Cardiac muscle cell (in vitro differentiated cells and primary cell): Measurements from ENCODE around the gene CASS4. TPM values are rescaled to one million over a fixed set of nuclear protein-coding genes. Genes with fewer than 3 reads are reported as not detected.

ENCODE experiments used
- DNase-seq, 2 donors: peaks; one replicate each; pipeline versions ENCODE4 v3.0.0 to v3.0.0-alpha.2; 2010 to 2017; ENCODE audit warnings: low read depth in 1 of 2, low spot score in 1 of 2
- H3K27ac ChIP-seq: fragments of 200-600 bp; sonication (generic); 2 replicates; pipeline ENCODE4 v1.5.1; 2016
- H3K27me3 ChIP-seq: fragments of 200-600 bp; sonication (generic); 2 replicates; pipeline ENCODE4 v1.6.0; 2016; ENCODE audit warnings: control low read depth
- H3K36me3 ChIP-seq: fragments of 200-600 bp; sonication (generic); 2 replicates; pipeline ENCODE4 v1.5.1; 2016; ENCODE audit warnings: control low read depth
- H3K4me1 ChIP-seq: fragments of 200-600 bp; sonication (generic); 2 replicates; pipeline ENCODE4 v1.8.1; 2017; ENCODE audit warnings: low read depth, mild to moderate bottlenecking, mixed run types
- H3K4me3 ChIP-seq: fragments of 200-600 bp; sonication (generic); 2 replicates; pipeline ENCODE4 v1.5.1; 2016; ENCODE audit warnings: mild to moderate bottlenecking
- H3K9me3 ChIP-seq: fragments of 200-600 bp; sonication (generic); 2 replicates; pipeline ENCODE4 v1.5.1; 2017; ENCODE audit warnings: low read depth, mild to moderate bottlenecking, control low read depth
- polyA plus RNA-seq: library from polyadenylated mRNA; unstranded; fragments of >200 nt; fragmentation: Nextera tagmentation; extraction: Ambion mirVana; gene quantifications from 2 replicates; pipeline ENCODE4 v1.2.1, GENCODE V29; 2016
- total RNA-seq: library from RNA; depleted of rRNA; stranded (reverse); fragments of >200 nt; gene quantifications from 2 replicates; pipeline ENCODE4 v1.2.3, GENCODE V29; 2016
- TF ChIP-seq, protein P1 (sequence below): IDR thresholded peaks from 2 replicates; pipeline ENCODE4 v1.5.1; 2012; ENCODE audit warnings: low read depth, mild to moderate bottlenecking, low read length

Gene CASS4
- total and polyA plus RNA-seq, 2 experiments from 2014 or later = 0.12 TPM; not detected in 1

DNA sequence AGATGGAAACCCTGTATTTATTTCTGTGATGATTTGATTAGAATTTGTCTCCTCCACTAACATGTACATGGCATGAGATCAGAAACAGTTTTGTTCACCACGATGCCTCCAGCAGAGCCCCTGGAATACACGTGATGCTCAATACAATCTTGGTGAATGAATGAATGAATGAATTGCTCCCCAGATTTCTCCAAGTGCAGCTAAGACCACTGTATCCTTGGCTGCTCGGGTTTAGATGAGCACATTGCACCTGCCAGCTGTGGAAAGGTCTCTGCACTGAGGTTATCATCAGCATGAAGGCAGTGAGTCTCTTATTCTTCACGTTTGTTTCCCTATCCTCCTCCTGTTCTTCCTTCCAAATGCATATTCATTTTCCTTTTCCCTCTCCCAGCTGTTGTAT, 17.9 kb downstream of the CASS4 start:
- no peaks in the 10 kb centered on the region for H3K36me3 ChIP-seq
- TF ChIP-seq, protein P1, sequence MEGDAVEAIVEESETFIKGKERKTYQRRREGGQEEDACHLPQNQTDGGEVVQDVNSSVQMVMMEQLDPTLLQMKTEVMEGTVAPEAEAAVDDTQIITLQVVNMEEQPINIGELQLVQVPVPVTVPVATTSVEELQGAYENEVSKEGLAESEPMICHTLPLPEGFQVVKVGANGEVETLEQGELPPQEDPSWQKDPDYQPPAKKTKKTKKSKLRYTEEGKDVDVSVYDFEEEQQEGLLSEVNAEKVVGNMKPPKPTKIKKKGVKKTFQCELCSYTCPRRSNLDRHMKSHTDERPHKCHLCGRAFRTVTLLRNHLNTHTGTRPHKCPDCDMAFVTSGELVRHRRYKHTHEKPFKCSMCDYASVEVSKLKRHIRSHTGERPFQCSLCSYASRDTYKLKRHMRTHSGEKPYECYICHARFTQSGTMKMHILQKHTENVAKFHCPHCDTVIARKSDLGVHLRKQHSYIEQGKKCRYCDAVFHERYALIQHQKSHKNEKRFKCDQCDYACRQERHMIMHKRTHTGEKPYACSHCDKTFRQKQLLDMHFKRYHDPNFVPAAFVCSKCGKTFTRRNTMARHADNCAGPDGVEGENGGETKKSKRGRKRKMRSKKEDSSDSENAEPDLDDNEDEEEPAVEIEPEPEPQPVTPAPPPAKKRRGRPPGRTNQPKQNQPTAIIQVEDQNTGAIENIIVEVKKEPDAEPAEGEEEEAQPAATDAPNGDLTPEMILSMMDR = no peak
- no peak overlapping the region for H3K27ac ChIP-seq
- H3K9me3 ChIP-seq = no peaks in the 10 kb centered on the region
- no peaks in the 10 kb centered on the region for H3K4me1 ChIP-seq
- DNase-seq = no peak
- peaks cover 7% of the 10 kb centered on the region for H3K27me3 ChIP-seq
- H3K4me3 ChIP-seq = no peak overlapping the region

DNA sequence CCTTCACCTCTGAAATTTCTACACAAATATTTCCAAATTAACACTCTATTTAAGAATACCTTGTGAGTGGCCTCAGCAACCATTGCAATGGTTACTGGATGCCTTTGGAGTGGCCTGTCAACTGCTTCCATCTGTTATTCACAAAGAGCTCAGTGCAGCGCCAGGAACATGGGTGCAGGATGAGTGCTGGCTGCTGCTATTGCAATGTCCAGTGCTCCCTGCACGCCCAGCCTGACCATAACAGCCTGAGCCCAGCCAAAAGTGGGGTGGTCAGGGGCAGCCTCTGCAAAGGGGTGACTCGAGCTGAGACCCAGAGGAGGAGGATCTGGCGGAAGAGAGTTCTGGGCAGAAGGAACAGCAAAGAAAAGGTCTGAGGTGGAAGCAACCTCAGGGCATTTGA, 18.4 kb downstream of the CASS4 start:
- DNase-seq = no peak

DNA sequence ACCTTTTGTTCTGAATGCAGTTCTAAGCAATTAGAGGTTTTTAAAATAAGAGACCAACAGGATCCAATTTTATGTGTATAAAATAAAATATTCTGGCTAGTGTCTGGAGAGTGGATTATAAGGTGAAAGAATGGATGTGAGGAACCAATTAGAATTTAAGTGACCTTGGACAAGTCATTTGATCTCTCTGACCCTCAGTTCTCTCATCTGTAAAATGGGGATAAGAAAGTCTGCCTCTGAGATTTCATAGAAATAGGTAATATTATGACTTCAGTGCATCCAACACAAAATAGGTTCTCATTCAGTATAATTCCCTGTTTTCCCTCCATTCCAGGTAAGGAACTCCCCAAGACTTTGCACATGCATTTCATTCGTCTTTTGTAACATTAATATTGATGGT, 18.9 kb downstream of the CASS4 start:
- Histone ChIP-seq H3K4me3 (no peak overlapping the region), H3K27me3 (peaks cover 7% of the 10 kb centered on the region), H3K9me3 (no peaks in the 10 kb centered on the region), H3K36me3 (no peaks in the 10 kb centered on the region), H3K4me1 (no peaks in the 10 kb centered on the region), H3K27ac (no peak overlapping the region)
- no peak for DNase-seq
- TF ChIP-seq, protein P1 = no peak

More for the DNA sequence above, 18.4 kb downstream of the CASS4 start:
- no peaks in the 10 kb centered on the region for H3K36me3 ChIP-seq
- H3K9me3 ChIP-seq = no peaks in the 10 kb centered on the region
- H3K4me3 ChIP-seq = no peak overlapping the region
- H3K27me3 ChIP-seq = peaks cover 7% of the 10 kb centered on the region
- TF ChIP-seq, protein P1 = no peak
- no peak overlapping the region for H3K27ac ChIP-seq
- no peaks in the 10 kb centered on the region for H3K4me1 ChIP-seq

DNA sequence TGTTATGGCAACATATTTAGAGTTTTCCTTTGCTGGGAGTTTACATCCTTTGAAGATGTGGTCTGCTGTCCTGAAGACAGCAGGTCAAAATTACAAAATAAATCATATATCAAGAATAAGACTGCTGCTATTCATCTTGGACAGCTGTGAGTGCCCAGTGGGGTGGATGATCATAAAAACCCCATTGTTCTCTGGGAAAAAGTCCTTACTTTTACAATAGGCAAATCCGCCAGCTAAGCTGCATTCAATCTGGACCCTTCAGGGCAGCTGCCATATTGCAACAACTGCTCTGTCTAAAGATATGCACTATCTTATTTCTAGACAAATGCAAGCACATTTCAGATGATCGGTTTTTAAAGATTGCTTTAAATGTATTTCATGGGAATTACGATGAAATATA, 19.4 kb downstream of the CASS4 start:
- no peak for DNase-seq
- Histone ChIP-seq H3K9me3 (no peaks in the 10 kb centered on the region), H3K27me3 (peaks cover 7% of the 10 kb centered on the region), H3K4me3 (no peak overlapping the region), H3K36me3 (no peaks in the 10 kb centered on the region), H3K4me1 (no peaks in the 10 kb centered on the region), H3K27ac (no peak overlapping the region)
- TF ChIP-seq, protein P1 = no peak

DNA sequence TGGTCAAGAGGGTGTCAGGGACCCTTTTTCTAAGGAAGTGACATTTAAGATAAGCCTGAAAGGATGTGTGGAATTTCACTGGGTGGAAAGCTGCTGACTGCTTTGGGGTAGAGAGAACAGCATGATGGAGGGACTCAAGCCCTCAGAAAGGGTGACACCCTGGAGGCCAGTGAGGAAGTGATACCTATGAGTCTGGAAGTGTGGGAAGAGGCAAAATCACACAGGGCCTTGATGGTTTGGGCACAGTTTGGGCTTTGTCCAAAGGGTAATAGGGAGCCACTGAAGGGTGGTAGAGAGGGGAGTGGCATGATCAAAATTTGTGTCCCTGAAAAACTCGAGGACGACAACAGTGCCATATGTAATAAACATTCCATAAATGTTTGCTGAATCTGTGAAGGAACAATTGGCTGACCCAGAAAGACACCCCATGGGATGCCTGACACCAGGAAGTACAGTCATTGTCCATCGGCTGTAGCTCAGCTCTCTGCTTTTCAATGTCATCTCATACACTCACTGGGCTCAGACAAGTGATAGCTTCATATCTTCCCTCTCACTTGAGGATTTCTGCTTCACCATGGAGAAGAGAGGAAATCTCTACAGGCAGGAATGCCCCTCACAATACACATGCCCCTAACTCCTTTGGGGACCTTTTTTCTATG, 21.3 kb downstream of the CASS4 start:
- H3K4me3 ChIP-seq = no peak overlapping the region
- H3K36me3 ChIP-seq = no peaks in the 10 kb centered on the region
- no peaks in the 10 kb centered on the region for H3K27me3 ChIP-seq
- DNase-seq = no peak
- TF ChIP-seq, protein P1 = no peak
- H3K27ac ChIP-seq = no peak overlapping the region
- H3K4me1 ChIP-seq = no peaks in the 10 kb centered on the region
- no peaks in the 10 kb centered on the region for H3K9me3 ChIP-seq
